ENCODE measurements around the gene BCKDK.

GRCh38 chr16:31063843-31064611, 44.2 kb upstream of the BCKDK start:
- TF ChIP-seq, protein P1, sequence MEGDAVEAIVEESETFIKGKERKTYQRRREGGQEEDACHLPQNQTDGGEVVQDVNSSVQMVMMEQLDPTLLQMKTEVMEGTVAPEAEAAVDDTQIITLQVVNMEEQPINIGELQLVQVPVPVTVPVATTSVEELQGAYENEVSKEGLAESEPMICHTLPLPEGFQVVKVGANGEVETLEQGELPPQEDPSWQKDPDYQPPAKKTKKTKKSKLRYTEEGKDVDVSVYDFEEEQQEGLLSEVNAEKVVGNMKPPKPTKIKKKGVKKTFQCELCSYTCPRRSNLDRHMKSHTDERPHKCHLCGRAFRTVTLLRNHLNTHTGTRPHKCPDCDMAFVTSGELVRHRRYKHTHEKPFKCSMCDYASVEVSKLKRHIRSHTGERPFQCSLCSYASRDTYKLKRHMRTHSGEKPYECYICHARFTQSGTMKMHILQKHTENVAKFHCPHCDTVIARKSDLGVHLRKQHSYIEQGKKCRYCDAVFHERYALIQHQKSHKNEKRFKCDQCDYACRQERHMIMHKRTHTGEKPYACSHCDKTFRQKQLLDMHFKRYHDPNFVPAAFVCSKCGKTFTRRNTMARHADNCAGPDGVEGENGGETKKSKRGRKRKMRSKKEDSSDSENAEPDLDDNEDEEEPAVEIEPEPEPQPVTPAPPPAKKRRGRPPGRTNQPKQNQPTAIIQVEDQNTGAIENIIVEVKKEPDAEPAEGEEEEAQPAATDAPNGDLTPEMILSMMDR (IDR thresholded peaks at IDR 0.05) = no peak
- TF ChIP-seq POLR2A (IDR thresholded peaks at IDR 0.05) = no peak
